GM19035 (cell line): Measurements from ENCODE around the gene DNAJB13.

ENCODE experiments used
- ATAC-seq: cut with Tn5 transposase; IDR thresholded peaks from one replicate; pipeline ENCODE4 v1.9.1; 2021; ENCODE audit not compliant: unreplicated experiment

Gene DNAJB13

DNA sequence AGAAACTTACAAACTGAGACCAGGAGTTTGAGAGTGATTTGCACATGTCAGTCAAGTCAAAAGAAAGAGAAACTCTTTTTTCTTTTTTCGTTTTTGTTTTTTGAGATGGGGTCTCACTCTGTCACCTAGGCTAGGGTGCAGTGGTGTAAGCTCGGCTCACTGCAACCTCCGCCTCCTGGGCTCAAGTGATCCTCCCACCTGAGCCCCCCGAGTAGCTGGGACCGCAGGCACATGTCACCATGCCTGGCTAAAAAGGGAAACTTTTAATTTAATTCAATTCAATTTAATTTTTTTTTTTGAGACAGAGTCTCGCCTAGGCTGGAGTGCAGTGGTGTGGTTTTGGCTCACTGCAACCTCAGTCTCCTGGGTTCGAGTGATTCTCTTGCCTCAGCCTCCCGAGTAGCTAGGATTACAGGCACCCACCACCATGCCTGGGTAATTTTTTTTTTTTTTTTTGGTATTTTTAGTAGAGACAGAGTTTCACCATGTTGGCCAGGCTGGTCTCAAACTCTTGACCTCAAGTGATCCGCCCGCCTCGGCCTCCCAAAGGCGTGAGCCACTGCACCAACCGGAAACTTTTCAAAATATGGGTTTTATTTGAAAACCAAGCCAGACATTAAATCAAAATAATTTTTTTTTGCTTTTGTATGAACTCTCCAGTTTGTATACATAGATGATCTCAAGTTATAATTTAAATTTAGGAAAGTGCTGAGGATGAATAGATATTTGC lies 48.2 kb downstream of the DNAJB13 start:
- ATAC-seq, result no peak

DNA sequence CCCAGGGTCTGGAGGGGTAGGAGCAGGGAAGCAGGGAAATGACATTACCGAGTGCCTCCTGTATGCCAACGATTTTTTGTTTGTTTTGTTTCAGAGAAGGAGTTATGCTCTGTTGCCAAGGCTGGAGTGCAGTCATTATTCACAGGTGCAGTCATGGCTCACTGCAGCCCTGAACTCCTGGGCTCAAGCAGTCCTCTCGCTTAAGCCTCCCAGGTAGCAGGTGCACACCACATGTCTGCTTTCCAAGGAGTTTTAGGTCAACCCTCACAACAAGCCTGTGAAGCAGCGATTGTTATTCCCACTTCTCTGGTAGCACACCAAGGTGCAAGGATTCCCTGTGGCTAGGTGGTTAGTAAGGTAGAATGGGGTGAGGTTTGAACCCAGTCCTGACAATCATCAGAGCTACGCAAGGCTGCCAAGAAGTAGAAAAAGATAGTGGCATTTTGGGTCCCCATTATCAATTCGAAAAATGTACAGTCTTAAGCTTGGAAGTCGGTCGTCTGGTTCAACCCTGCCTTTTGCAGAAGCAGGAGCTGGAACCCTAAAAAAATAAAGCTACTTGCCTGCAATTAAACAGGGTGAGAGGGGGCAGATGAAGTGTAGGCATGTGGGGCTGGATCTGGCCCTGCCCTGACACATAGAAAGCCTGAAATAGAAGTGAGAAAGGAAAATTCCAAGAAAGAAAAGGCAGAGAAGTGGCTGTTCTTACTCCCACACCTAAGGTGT lies 48.9 kb downstream of the DNAJB13 start:
- ATAC-seq, result no peak

DNA sequence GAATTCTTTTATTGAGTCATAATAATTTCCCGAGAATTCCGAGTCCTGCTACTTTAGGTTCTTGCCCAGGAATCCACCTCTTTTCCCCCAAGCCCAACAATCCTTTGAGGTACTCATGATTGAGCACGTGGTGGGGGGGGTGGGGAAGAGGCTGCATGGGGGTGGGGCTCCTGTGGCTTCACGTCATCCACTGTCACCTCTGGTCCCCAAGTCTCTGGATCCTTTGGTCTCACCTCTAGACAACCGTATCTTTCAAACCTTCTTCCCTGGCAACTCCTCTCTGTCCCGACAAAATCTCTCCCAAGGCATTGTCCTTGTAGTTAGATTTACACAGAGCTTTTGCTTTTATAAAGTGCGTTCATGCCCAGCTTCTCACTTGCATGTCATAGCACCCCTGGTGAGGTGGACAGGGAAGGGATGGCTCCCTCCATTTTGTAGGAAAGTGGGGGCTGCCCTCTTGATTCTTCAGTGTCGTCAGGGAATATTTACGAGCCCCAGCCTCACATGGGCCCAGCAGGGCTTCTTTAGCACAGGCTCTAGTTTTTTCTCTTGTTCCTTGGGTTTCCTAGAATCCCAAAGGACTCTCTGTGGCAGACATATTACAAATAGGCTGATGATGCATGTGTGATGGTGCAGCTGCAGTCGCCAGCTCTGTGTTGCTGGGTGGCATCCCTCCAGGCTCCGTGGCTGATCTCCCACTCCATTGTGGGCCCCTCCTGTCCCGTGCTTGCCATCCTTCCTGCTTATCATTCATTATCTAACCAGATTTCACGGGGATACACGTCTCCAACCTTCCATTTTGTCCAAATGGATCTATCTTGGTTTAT lies 49.7 kb downstream of the DNAJB13 start:
- ATAC-seq, result no peak

DNA sequence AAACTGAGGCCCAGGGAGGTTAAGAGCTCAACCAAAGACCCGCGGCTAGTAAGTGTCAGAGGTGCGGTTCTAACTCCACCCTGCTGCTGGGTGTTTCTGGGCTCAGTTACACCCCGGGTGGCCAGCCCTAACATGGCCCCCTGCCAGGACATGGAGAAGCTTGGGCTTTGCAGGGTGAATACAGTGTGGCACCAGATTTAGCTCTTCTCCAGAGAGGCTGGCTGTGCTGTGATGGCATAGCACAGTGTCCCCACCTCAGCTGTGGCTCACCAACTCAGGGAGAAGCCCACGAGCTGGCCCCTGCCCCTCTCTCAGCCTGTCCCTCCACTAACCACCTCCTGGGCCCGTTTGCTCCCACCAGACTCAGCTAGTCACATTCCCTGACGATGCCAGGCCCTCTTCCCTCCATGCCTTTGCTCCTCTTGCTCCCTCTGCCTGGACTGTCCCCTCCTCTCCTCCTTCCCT lies 51.0 kb downstream of the DNAJB13 start:
- ATAC-seq, result no peak

DNA sequence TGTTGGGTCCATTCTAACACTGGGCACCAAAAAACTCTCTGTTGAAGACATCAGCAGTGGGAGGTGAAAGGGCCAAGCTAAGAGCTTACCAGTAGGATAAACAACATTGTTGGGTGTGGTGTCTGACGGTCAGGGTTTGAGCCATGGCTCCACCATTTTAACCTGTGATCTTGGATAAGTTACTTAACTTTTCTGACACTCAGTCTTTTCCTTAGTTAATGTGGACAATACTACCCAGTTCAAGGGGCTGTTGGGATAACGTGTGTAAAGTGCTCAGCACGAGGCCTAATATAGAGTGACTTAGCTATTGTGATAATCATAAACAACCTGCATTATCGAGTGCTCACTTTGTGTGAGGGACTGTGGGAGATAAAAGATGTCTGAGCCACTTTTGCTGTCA lies 52.0 kb downstream of the DNAJB13 start:
- ATAC-seq, result no peak

DNA sequence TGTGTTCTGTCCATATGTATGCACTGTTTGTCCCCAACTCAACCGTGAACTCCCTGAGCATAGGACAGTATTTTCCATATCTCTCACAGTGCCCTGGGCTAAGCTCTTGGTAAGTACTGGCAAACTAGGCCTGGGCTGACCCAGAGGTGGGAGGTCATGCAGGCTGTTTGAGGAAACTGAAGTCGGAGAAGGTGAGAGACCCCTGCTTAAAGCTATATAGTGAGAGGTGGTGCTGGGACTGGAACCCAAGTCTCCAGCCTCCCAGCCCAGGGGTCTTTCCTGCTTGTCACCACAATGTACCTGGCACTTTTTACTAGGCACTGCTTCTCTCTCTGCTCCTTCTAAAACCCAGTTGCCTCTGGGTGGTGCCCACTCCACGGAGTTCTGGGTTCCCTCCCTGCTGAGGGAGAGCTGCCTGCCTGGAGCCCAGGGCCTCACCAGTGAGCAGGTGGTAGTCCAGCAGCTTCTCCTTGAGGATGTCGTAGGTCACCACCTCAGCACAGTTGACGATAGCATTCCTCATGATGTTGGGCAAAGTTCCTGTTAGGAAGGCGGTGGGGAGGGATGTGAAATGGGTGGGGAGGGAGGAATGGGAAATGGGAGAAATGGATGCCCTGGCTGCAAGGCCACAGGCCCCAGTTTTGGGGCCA lies 53.3 kb downstream of the DNAJB13 start:
- no peak for ATAC-seq

DNA sequence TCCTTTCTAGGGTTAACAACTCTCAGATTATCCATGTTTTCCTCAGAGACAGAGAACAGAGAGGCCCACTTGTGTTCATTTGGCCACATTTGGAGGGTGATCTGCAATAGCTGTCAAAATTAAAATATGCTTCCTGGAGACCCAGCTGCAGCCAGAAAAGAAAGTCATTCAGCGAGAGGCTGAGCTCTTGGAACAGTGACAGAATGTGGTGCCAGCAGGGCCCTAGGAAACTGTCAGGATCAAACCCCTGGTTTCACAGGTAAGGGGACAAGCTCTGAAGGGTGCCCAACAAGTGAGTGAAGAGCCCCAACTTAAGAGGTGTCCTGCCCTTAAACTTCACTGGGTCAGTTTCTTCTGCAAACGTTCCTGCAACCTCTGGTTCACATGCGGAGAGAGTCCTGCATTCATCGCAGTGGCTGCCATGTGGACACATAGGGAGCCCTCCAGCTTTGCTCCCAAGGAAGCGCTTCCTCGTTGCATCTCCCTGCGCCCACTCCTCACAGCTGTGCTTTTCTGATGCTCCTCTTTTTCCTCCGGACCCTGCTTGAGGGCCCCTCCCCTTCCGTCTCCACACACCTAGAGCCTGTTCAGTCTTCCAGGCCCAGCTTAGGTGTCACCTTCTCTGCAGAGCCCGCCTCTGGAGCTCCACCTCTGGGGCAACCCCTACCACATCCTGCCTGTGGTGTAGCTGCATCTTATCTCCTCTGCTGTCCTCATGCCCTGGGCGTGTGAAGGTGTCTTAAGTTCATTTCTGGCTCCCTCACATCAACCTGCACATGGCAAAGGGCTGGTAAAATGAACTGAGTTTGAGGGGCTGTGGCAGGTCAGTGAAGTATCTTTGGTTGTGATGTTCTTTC lies 54.2 kb downstream of the DNAJB13 start:
- no peak for ATAC-seq

DNA sequence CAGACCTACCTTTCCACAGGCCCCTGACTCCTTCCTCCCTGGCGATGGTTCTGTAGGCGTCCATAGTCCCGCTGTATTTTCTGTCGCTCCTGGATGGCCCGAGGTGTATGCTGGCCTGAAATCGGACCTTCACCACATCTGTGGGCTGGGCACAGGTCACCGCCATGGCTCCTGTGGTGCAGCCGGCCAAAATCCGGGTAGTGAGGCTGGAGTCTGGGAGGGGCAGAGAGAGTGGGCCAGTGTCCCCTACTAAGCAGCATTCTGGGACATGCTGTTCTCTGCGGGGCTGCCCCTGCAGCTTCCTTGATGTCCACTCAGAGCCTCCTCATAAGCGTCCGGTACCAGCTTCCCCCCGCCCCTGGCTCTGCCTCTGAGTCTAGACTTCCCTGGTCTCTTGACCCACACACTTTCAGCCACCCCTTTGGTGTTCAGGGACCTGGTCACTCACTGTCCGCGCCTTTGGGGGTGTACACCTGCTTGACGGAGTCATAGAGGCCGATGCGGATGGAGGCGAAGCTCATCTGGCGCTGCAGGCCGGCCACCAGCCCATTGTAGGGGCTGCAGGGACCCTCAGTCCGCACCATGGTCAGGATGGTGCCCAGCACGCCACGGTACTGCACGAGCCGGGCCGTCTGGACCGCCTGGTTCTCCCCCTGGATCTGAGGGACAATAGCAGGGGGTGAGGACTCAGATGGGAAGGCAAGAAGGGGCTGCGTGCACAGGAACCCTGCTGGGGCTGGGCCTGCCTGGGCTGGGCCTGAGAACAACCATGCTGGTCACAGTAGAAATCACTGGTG lies 55.1 kb downstream of the DNAJB13 start:
- ATAC-seq, result no peak

DNA sequence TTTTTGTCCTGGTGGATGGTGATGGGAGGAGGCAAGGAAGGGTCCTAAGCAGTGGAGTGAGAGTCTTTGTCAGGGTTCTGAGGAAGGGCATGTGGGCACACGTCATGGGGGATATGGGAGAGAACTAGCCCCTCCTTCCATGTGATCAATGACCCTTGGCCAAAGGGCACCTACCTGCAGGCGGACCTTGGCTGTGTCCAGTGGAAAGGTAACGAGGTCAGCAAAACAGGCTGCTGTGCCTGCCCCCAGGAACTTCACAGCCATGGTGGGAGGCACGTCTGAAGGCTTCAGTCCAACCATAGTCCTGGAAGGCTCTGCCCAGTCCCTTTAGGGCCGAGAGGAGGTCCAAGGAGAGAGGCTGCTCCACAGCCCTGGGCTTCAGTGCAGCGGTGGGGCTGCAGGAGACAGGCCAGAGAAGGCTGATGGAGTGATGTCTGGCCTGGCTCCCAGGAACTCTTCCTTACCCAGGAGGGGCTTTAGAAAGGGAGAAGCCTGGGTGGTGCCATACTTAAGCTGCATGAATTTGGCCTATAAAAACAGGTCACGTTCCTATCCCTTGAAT lies 56.0 kb downstream of the DNAJB13 start:
- ATAC-seq, result no peak

DNA sequence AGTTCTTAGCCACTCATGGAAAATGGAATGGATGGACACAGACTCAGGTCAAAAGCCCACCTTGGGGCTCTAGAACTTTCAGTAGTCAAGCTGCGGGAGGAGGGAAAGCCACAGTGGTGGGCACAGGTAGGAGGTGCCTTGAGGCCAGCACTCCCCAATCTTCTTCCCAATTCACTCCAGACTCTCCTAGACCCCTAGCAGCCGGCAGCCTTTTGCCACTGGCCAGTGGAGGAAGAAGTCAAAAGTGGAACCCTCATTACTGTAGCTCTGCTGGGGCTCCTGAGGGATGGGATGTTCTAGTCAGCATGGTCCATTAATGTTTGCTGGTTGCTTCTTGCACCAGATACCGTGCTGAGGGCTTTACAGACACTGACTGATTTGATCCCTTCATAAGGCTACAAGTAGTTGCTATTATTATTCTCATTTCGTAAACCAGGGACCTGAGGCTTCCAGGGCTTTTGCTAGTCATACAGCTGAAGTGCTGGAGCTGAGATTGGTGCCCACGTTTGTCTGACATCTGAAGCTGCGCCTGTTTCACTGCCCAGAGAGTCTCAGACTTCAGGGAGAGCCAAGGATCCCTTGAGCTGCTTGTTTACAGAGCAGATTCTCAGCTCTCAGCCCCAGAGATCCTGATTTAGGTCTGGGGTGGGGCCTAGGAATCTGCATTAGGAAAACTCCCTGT lies 57.0 kb downstream of the DNAJB13 start:
- ATAC-seq, result no peak

DNA sequence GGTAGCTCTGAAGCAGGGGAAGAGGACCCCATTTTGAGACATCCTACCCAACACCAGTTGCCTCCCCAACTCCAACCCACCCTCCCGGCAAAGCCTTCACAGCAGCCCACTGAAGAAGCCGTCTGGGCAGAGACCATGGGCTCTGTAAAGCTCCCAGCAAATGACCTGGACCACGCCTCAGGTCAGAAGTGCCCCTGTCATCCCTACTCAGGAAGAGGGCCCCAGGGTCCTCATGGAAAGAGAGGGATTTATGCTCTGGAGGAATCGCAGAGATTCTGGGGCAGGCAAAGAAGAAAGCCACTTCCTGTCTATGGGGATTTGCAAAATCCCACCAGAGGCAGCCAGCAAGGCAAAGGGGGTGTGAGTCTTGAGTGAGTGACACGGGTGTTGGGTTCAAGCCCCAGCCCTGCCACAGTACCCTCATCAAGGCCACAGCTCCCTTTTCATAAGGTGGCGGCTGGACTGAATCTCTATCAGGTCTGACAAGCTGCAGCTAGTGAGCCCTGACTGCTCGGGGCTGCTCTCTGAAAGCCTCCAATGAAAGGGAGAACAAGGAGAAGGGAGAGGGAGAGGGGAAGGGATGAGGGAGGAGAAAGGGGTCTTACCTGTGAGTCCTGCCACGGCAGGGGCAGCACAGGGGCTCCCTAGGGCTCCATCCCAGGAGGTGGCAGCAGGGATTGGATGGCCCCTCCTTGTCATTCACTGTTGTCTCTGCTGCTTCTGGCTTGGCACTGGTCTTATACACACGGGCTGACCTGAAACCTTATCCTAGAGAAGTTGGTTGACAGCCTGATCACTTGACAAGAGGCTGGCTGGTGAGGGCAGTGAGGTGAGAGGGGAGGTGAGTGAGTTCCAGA lies 57.8 kb downstream of the DNAJB13 start, which contains the start of gene UCP3:
Gene UCP3 (minus strand): TSS at position 713 of the 857 bp plus-strand sequence. CDS start 2,043 bp downstream, outside the sequence.
- no peak for ATAC-seq

DNA sequence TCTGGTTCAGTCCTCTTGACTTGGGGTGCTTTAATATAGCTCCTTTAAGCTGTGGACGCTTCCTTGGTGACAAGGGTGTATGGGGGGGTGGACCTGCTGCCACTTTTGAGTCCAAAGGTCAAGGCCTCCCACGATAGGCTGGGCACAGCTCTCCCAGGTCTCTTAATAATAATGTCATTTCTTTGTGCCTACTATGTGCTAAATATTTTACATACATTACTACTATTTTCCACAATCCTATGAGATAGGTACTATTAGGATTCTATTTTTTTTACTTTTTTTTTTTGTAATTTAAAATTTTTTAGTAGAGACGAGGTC lies 58.4 kb downstream of the DNAJB13 start:
- no peak for ATAC-seq

DNA sequence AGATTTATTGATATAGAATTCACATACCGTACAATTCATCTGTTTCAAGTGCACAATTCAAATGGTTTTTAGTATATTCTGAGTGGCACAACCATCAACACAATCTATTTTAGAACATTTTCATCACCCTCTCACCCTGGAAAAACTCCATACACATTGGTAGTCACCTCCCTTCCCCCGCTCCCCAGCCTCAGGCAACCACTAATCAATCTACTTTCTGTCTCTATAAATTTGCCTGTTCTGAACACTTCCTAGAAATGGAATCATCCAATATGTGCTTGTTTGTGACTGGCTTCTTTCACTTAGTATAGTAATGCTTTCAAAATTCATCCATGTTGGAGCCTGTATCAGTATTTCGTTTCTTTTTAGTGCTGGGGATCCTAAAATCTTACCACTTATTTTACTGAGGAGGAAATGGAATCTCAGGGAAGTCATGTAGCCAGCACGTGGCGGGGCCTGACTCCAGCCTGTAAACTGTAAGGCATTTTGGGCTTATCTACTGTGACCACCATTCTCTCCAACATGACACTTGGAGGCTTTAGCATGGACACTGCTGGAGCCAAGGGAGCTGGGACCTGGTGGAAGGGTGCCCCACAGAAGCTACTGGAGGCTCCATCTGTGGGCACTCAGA lies 59.0 kb downstream of the DNAJB13 start:
- no peak for ATAC-seq

DNA sequence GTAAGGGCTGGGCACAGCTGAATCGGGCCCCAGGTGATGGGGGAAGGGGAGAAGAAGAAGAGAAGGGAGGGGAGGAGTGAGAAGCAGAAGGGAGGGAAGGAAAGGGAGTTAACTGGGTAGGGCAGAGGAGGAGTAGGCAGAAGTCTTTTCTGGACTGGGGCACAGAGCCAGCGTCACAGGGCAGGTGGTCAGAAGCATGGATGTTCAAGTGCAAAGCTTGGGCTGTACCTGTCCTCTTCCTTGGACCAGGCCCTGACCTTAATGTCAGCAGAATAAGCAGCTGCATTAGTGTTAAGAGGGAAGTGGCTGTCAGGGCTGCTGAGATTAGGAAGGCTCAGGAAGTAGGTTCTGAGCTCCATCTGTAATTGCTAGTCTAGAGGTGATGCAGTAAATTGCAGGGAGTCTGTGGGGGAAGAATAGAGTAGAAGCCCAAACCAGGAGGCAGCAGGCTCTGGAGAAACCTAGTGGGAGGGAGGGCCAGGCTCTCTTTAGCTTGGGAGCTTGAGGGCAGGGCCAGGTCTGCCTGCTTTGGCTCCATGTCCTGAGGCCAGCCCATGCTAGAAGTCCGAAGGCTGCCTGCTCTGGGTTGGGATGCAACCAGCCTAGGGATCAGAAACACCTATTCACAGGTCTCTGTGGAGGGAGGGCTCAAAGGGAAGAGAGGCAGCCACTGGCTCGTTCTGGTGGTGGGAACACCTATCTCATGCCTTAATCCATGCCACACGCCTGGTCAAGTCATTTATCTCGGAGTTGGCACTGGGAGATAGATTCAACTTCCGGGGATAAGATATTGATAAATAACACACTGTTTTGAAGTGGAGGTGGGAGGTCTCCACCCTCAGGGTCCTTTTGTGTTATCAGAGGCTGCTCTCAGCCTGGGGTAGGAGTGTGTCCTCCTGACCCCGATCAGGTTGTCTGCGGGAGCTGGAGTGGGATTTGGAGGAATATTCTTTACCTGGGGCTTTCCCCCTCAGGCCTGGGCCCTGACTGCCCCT lies 59.8 kb downstream of the DNAJB13 start:
- no peak for ATAC-seq

DNA sequence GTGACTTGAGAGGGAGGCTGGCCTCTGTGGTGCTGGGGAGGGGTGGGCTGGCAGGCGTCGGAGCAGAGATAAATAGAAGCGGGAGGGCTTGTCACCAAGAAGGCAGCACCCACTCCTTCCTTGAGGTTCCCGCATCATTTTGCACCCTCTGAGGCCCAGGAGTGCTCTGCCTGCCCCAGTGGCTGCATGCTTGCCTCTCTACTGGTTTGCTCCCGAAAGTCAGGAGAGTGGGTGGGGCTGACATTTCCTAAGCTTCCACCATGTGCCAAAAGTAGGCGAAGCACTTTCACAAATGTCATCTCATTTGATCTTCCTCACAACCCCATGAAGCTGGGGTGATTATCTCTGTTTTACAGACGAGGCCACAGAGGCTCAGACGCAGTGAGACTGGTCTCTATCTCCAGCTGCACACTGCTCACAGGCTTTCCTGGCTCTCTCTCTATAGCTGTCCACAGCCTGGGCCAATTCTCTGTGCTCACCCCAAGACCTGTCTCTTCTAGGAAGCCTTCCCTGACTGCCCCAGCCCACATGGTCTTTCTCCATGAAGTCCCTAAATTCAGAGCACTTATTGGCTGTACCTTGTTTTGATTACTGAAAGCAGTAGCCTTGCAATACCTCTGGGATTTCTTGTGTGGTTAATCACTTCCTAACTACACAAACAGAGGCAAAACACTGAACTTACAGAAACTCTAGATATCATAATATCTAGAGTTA lies 60.7 kb downstream of the DNAJB13 start:
- peak; percentile 80 for ATAC-seq
